ENCODE measurements around the gene STYXL2. TPM values are rescaled to one million over a fixed set of nuclear protein-coding genes. Genes with fewer than 3 reads are reported as not detected.
A peak's percentile ranks its signal among the peaks of the same experiment; 100 is the strongest.

Gene STYXL2
- total and polyA plus RNA-seq, 2 of the 8 experiments (the other 6 are each of a cell fraction or from before 2014, with no cell fraction given) = 0.09 to 0.22 TPM

DNA sequence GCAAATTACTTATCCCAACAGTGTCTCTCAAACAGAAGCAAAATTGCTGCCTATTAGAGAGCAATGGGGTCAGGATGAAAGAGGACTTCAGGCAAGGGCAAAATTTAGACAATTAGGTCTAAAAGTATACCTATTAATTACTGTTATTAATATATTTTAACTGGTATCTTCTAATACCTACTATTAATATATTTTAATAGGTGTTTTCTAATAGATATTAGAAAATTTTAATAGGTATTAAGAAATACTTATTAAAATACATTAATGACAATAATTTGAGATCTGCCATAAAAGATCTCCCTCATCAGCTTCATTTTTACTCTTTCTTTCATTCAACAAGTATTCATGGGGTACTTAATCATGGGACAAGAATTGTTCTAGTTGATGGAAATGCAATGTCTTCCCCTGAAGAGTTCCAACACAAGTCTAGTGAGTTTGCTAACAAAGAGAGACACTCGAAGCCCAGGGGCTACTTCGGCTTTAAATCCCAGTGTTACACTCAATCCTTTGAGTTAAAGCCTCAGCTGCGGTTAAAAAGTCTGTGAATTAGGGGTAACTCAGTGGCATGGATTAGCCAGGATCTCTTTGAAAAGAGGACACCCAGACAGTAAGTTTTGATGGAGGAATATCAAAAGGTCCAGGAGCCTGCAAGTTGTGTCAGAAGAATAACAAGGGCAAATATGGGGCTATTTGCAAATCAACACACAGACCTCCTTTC, 44.1 kb downstream of the STYXL2 start:
- peak; percentile 55 for FAIRE-seq
- H3K4ac ChIP-seq (replicated peaks; ENCODE audit: insufficient read length, low read depth, low read length) = no peak overlapping the region
- H3K9me3 ChIP-seq (ENCODE audit: insufficient read depth in 2 of 2, low read depth in 1 of 2, low read length in 1 of 2) = no peaks in the 10 kb centered on the region
- H3K4me2 ChIP-seq (ENCODE audit: insufficient read depth in 1 of 2, low read depth in 2 of 2, low read length in 2 of 2) = peak overlapping the region; percentile 2 to 18; a peak in 1 of 4 replicates
- H4K5ac ChIP-seq (ENCODE audit: insufficient read length, low read depth, low read length) = no peak overlapping the region
- 0 out of 2 replicates have a peak overlapping the region, but pooled peaks have one; percentile 88 for H2AFZ ChIP-seq (ENCODE audit: low read length)
- WGBS, 2 experiments (ENCODE audit: extremely low coverage in 1 of 2, insufficient coverage in 1 of 2, insufficient read length in 1 of 2, insufficient replicate concordance in 2 of 2, low coverage in 1 of 2, low lambda C conversion rate in 2 of 2, missing lambda C conversion rate in 1 of 2) = 72% methylated on average over 3 of the region's 3 CpGs; no CpG with 5 or more reads in 1 of the 2 experiments
- no peak overlapping the region for H3K18ac ChIP-seq (ENCODE audit: extremely low read depth, low read length)
- H4K91ac ChIP-seq (replicated peaks; ENCODE audit: insufficient read length, low read length) = no peak overlapping the region
- H3K4me3 ChIP-seq (ENCODE audit: extremely low read depth in 1 of 4, insufficient read depth in 2 of 4, low read depth in 3 of 4, low read length in 4 of 4) = no peak overlapping the region
- H3K23me2 ChIP-seq (ENCODE audit: low read depth, low read length) = no peaks in the 10 kb centered on the region
- no peaks in the 10 kb centered on the region for H3K27me3 ChIP-seq (replicated peaks in 1 of 4; ENCODE audit: control insufficient read depth in 3 of 4, extremely low read depth in 1 of 4, insufficient read depth in 3 of 4, low read length in 3 of 4)
- H4K8ac ChIP-seq (ENCODE audit: extremely low read depth, insufficient read depth, low read length) = no peak overlapping the region
- no peak overlapping the region for H3K23ac ChIP-seq (ENCODE audit: insufficient read length)
- no peak overlapping the region for H3K27ac ChIP-seq (ENCODE audit: low read depth, low read length)
- H2AK5ac ChIP-seq (ENCODE audit: low read depth, low read length) = no peak overlapping the region
- no peak overlapping the region for H2BK120ac ChIP-seq (replicated peaks; ENCODE audit: low read depth, low read length)
- no peak overlapping the region for H3K9ac ChIP-seq (replicated peaks in 1 of 4; ENCODE audit: extremely low read depth in 1 of 4, low read depth in 3 of 4, low read length in 3 of 4)
- no peaks in the 10 kb centered on the region for H3K79me2 ChIP-seq (ENCODE audit: control insufficient read depth in 1 of 2, insufficient read depth in 2 of 2, low read length in 2 of 2)
- H2BK5ac ChIP-seq (ENCODE audit: low read depth, low read length) = no peak overlapping the region
- no peaks in the 10 kb centered on the region for H3K79me1 ChIP-seq (ENCODE audit: low read depth, low read length)
- no peak overlapping the region for H3K56ac ChIP-seq (replicated peaks; ENCODE audit: insufficient read length, low read depth, low read length)
- no peak overlapping the region for H2BK15ac ChIP-seq (ENCODE audit: low read length)
- H2BK20ac ChIP-seq (ENCODE audit: low read length) = peak overlapping the region; percentile 9; the same call in 1 of the 2 replicates
- CTCF ChIA-PET (ENCODE audit: partially characterized antibody) = interaction anchor here (0.9 to 9.3 kb wide), 10 partner anchors 10 to 102 kb away, joined by 3 to 81 read pairs (median 5); partner anchors contain the start of gene POU2F1
- DNase-seq (ENCODE audit: low read depth in 1 of 2, low spot score in 2 of 2) = no peak
- peaks cover 2 to 18% (median 11%) of the 10 kb centered on the region in 4 experiments; a peak in 5 of 7 replicates for H3K4me1 ChIP-seq (replicated peaks in 1 of 4; ENCODE audit: control insufficient read depth in 3 of 4, insufficient read depth in 4 of 4, low read length in 3 of 4)
- H2BK12ac ChIP-seq (ENCODE audit: low read depth, low read length) = no peak overlapping the region
- no peaks in the 10 kb centered on the region for H3K36me3 ChIP-seq (ENCODE audit: control insufficient read depth in 2 of 4, insufficient read depth in 4 of 4, low read length in 3 of 4)
- POLR2A ChIA-PET (ENCODE audit: partially characterized antibody) = interaction anchor here (0.9 to 3.2 kb wide), 5 partner anchors 10 to 172 kb away, joined by 3 to 14 read pairs (median 5); partner anchors contain the start of gene POU2F1
- H3K14ac ChIP-seq (ENCODE audit: insufficient read length) = no peak overlapping the region
- H4K20me1 ChIP-seq (replicated peaks in 1 of 2; ENCODE audit: control insufficient read depth in 1 of 2, insufficient read depth in 2 of 2, low read length in 2 of 2) = no peaks in the 10 kb centered on the region
- TF ChIP-seq POLR2A (IDR thresholded peaks at IDR 0.05; ENCODE audit: control extremely low read depth in 1 of 2, low read depth in 2 of 2, low read length in 2 of 2) (no peak), SP2 (IDR thresholded peaks at IDR 0.05; ENCODE audit: low read length) (no peak), EP300 (IDR thresholded peaks at IDR 0.05; ENCODE audit: borderline replicate concordance in 1 of 2, low read depth in 2 of 2, low read length in 2 of 2) (no peak), FOSL1 (IDR thresholded peaks at IDR 0.05; ENCODE audit: insufficient read depth, low read depth, low read length) (no peak), RBBP5 (IDR thresholded peaks at IDR 0.05; ENCODE audit: borderline replicate concordance, low read depth, low read length) (no peak)
- TF ChIP-seq, protein P1, sequence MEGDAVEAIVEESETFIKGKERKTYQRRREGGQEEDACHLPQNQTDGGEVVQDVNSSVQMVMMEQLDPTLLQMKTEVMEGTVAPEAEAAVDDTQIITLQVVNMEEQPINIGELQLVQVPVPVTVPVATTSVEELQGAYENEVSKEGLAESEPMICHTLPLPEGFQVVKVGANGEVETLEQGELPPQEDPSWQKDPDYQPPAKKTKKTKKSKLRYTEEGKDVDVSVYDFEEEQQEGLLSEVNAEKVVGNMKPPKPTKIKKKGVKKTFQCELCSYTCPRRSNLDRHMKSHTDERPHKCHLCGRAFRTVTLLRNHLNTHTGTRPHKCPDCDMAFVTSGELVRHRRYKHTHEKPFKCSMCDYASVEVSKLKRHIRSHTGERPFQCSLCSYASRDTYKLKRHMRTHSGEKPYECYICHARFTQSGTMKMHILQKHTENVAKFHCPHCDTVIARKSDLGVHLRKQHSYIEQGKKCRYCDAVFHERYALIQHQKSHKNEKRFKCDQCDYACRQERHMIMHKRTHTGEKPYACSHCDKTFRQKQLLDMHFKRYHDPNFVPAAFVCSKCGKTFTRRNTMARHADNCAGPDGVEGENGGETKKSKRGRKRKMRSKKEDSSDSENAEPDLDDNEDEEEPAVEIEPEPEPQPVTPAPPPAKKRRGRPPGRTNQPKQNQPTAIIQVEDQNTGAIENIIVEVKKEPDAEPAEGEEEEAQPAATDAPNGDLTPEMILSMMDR (IDR thresholded peaks at IDR 0.05; ENCODE audit: control extremely low read depth in 1 of 3, insufficient read depth in 1 of 3, low read depth in 1 of 3, low read length in 3 of 3) = no peak
- TF ChIP-seq, protein P2, sequence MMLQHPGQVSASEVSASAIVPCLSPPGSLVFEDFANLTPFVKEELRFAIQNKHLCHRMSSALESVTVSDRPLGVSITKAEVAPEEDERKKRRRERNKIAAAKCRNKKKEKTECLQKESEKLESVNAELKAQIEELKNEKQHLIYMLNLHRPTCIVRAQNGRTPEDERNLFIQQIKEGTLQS (IDR thresholded peaks at IDR 0.05; ENCODE audit: insufficient read depth, low read depth, low read length) = no peak
- TF ChIP-seq, protein P3, sequence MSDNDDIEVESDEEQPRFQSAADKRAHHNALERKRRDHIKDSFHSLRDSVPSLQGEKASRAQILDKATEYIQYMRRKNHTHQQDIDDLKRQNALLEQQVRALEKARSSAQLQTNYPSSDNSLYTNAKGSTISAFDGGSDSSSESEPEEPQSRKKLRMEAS (IDR thresholded peaks at IDR 0.05) = no peak
